HG03280 (cell line): ENCODE results near the gene MICU2.

Source experiments
- ATAC-seq: cut with Tn5 transposase; IDR thresholded peaks from one replicate; pipeline ENCODE4 v1.9.1; 2021; ENCODE audit warnings: mild to moderate bottlenecking, moderate library complexity; ENCODE audit not compliant: unreplicated experiment

MICU2 gene

GRCh38 chr13:21501686-21502085 lies 102.3 kb downstream of the MICU2 start:
- ATAC-seq, result no peak

- no peak for ATAC-seq
Measured at GRCh38 chr13:21486322-21486721, 117.6 kb downstream of the MICU2 start.

- no peak for ATAC-seq
Measured at GRCh38 chr13:21483748-21484147, 120.2 kb downstream of the MICU2 start.

GRCh38 chr13:21481359-21481758 lies 122.6 kb downstream of the MICU2 start:
- no peak for ATAC-seq

GRCh38 chr13:21478881-21479808 lies 124.8 kb downstream of the MICU2 start:
- ATAC-seq, result peak; percentile 45

- peak; percentile 86 for ATAC-seq
Measured at GRCh38 chr13:21476893-21477472, 127.0 kb downstream of the MICU2 start.

GRCh38 chr13:21475115-21475514 lies 128.9 kb downstream of the MICU2 start:
- no peak for ATAC-seq

- ATAC-seq, result no peak
Measured at GRCh38 chr13:21470785-21471184, 133.2 kb downstream of the MICU2 start.

- ATAC-seq, result no peak
Measured at GRCh38 chr13:21466527-21466926, 137.4 kb downstream of the MICU2 start.

GRCh38 chr13:21465710-21466160 lies 138.2 kb downstream of the MICU2 start:
- ATAC-seq, result no peak

GRCh38 chr13:21463424-21463823 lies 140.5 kb downstream of the MICU2 start:
- no peak for ATAC-seq

- no peak for ATAC-seq
Measured at GRCh38 chr13:21461131-21461530, 142.8 kb downstream of the MICU2 start.

- ATAC-seq, result peak; percentile 92
Measured at GRCh38 chr13:21458813-21459701, 144.9 kb downstream of the MICU2 start, which contains the start of gene ZDHHC20. Gene ZDHHC20 (minus strand): TSS chr13:21459303. CDS start chr13:21459171, 132 bp downstream.

GRCh38 chr13:21458451-21458812 lies 145.5 kb downstream of the MICU2 start:
- ATAC-seq, result no peak

GRCh38 chr13:21453387-21454081 lies 150.4 kb downstream of the MICU2 start:
- no peak for ATAC-seq

- no peak for ATAC-seq
Measured at GRCh38 chr13:21450936-21451335, 153.0 kb downstream of the MICU2 start.

GRCh38 chr13:21446656-21447055 lies 157.3 kb downstream of the MICU2 start:
- ATAC-seq, result no peak

GRCh38 chr13:21445759-21446158 lies 158.2 kb downstream of the MICU2 start:
- ATAC-seq, result no peak

GRCh38 chr13:21443171-21443570 lies 160.8 kb downstream of the MICU2 start:
- no peak for ATAC-seq
